PFSK-1 (cell line): ENCODE data around the gene BROX.

ENCODE experiments used
- POLR2AphosphoS5 ChIP-seq: IDR thresholded peaks from 2 replicates; pipeline ENCODE4 v1.6.1; 2012; ENCODE audit warnings: low read depth, mild to moderate bottlenecking, control low read depth, low read length, moderate library complexity
- TF ChIP-seq, protein P1 (sequence below), 2 experiments: IDR thresholded peaks; 2 replicates each; pipeline versions ENCODE4 v1.6.1 to v1.8.0; 2011 to 2012; ENCODE audit warnings: low read depth in 2 of 2, low read length in 2 of 2, control low read depth in 1 of 2, inconsistent platforms in 1 of 2, mild to moderate bottlenecking in 1 of 2, moderate library complexity in 1 of 2; ENCODE audit not compliant: insufficient read depth in 1 of 2

- TF ChIP-seq, protein P1, sequence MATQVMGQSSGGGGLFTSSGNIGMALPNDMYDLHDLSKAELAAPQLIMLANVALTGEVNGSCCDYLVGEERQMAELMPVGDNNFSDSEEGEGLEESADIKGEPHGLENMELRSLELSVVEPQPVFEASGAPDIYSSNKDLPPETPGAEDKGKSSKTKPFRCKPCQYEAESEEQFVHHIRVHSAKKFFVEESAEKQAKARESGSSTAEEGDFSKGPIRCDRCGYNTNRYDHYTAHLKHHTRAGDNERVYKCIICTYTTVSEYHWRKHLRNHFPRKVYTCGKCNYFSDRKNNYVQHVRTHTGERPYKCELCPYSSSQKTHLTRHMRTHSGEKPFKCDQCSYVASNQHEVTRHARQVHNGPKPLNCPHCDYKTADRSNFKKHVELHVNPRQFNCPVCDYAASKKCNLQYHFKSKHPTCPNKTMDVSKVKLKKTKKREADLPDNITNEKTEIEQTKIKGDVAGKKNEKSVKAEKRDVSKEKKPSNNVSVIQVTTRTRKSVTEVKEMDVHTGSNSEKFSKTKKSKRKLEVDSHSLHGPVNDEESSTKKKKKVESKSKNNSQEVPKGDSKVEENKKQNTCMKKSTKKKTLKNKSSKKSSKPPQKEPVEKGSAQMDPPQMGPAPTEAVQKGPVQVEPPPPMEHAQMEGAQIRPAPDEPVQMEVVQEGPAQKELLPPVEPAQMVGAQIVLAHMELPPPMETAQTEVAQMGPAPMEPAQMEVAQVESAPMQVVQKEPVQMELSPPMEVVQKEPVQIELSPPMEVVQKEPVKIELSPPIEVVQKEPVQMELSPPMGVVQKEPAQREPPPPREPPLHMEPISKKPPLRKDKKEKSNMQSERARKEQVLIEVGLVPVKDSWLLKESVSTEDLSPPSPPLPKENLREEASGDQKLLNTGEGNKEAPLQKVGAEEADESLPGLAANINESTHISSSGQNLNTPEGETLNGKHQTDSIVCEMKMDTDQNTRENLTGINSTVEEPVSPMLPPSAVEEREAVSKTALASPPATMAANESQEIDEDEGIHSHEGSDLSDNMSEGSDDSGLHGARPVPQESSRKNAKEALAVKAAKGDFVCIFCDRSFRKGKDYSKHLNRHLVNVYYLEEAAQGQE (IDR thresholded peaks at IDR 0.05; ENCODE audit: insufficient read depth in 1 of 2, low read depth in 2 of 2, low read length in 2 of 2): no peak
- no peak for TF ChIP-seq POLR2AphosphoS5
Observed at GRCh38 chr1:222781251-222781650, 68.9 kb downstream of the BROX start.
